Trophoblast cell (in vitro differentiated cells and primary cell): ENCODE results near the gene PEBP1.

Experiments used
- DNase-seq, 2 donors: peaks; one replicate each; pipeline ENCODE4 v3.0.0-alpha.2; 2016
- H2AFZ ChIP-seq: 2 replicates; pipeline ENCODE4 v1.6.1; 2013; ENCODE audit warnings: low read length, moderate library complexity, mild to moderate bottlenecking; ENCODE audit not compliant: insufficient read depth, poor library complexity
- H2AK5ac ChIP-seq: 2 replicates; pipeline ENCODE4 v1.6.1; 2013; ENCODE audit warnings: mild to moderate bottlenecking, low read length
- H2BK120ac ChIP-seq: 2 replicates; pipeline ENCODE4 v1.6.1; 2013; ENCODE audit warnings: low read length, mild to moderate bottlenecking, moderate library complexity; ENCODE audit not compliant: insufficient read depth, poor library complexity
- H2BK12ac ChIP-seq: 2 replicates; pipeline ENCODE4 v1.6.1; 2013; ENCODE audit warnings: mild to moderate bottlenecking, low read length, moderate library complexity
- H2BK5ac ChIP-seq: 2 replicates; pipeline ENCODE4 v1.6.1; 2013; ENCODE audit warnings: low read length, low read depth, moderate library complexity, mild to moderate bottlenecking; ENCODE audit not compliant: poor library complexity
- H3K14ac ChIP-seq: 2 replicates; pipeline ENCODE4 v1.6.1; 2013; ENCODE audit warnings: mild to moderate bottlenecking, low read length
- H3K18ac ChIP-seq: 2 replicates; pipeline ENCODE4 v1.6.1; 2013; ENCODE audit warnings: mild to moderate bottlenecking, low read length
- H3K23ac ChIP-seq: 2 replicates; pipeline ENCODE4 v1.6.1; 2013; ENCODE audit warnings: low read length
- H3K27ac ChIP-seq: 2 replicates; pipeline ENCODE4 v1.5.1; 2013; ENCODE audit warnings: low read depth, mild to moderate bottlenecking, inconsistent platforms, low read length, moderate library complexity
- H3K27me3 ChIP-seq: 2 replicates; pipeline ENCODE4 v1.6.1; 2013; ENCODE audit warnings: inconsistent platforms, mild to moderate bottlenecking, low read length, moderate library complexity; ENCODE audit not compliant: insufficient read depth
- H3K36me3 ChIP-seq, 2 experiments: 1 replicate in 1 of 2; 2 replicates in 1 of 2; pipeline ENCODE4 v1.6.1; 2013; ENCODE audit warnings: low read length in 2 of 2, mild to moderate bottlenecking in 2 of 2, moderate library complexity in 1 of 2; ENCODE audit not compliant: insufficient read depth in 2 of 2, control insufficient read depth in 1 of 2
- H3K4ac ChIP-seq: 2 replicates; pipeline ENCODE4 v1.6.1; 2013; ENCODE audit warnings: low read depth, mild to moderate bottlenecking, low read length, moderate library complexity
- H3K4me1 ChIP-seq, 2 experiments: 1 replicate in 1 of 2; 2 replicates in 1 of 2; pipeline ENCODE4 v1.6.1; 2013; ENCODE audit warnings: low read length in 2 of 2, mild to moderate bottlenecking in 2 of 2, moderate library complexity in 1 of 2; ENCODE audit not compliant: insufficient read depth in 2 of 2, control insufficient read depth in 1 of 2
- H3K4me2 ChIP-seq: 2 replicates; pipeline ENCODE4 v1.6.1; 2013; ENCODE audit warnings: inconsistent platforms, mild to moderate bottlenecking, low read length, moderate library complexity
- H3K4me3 ChIP-seq: 2 replicates; pipeline ENCODE4 v1.5.1; 2013; ENCODE audit warnings: mild to moderate bottlenecking, low read depth, low read length, inconsistent platforms
- H3K79me1 ChIP-seq: one replicate; pipeline ENCODE4 v1.6.1; 2013; ENCODE audit warnings: low read length
- H3K79me2 ChIP-seq: 2 replicates; pipeline ENCODE4 v1.6.1; 2013; ENCODE audit warnings: low read length, mild to moderate bottlenecking; ENCODE audit not compliant: control insufficient read depth, insufficient read depth, poor library complexity
- H3K9ac ChIP-seq: 2 replicates; pipeline ENCODE4 v1.6.1; 2013; ENCODE audit warnings: mild to moderate bottlenecking, low read length
- H3K9me3 ChIP-seq: 2 replicates; pipeline ENCODE4 v1.6.1; 2013; ENCODE audit warnings: low read depth, mild to moderate bottlenecking, control low read depth, inconsistent platforms, low read length; ENCODE audit not compliant: insufficient read depth
- H4K12ac ChIP-seq: 2 replicates; pipeline ENCODE4 v1.6.1; 2013; ENCODE audit warnings: low read depth, mild to moderate bottlenecking, low read length, moderate library complexity
- H4K8ac ChIP-seq: 2 replicates; pipeline ENCODE4 v1.6.1; 2013; ENCODE audit warnings: low read depth, mild to moderate bottlenecking, low read length, moderate library complexity
- H4K91ac ChIP-seq: one replicate; pipeline ENCODE4 v1.6.1; 2013; ENCODE audit warnings: low read depth, mild to moderate bottlenecking, low read length, moderate library complexity
- WGBS: extraction: QIAGEN DNeasy Blood & Tissue Kit; methylation state at CpG from one replicate; pipeline ENCODE4 v1.1.7; 2013; ENCODE audit warnings: missing lambda C conversion rate; ENCODE audit not compliant: insufficient read length, insufficient coverage; ENCODE audit errors: extremely low coverage; 5-methylcytosine and 5-hydroxymethylcytosine counted together

PEBP1 gene

GRCh38 chr12:118098911-118099671 lies 36.8 kb upstream of the PEBP1 start:
- no peak overlapping the region for H3K18ac ChIP-seq
- H2BK12ac ChIP-seq, result no peak overlapping the region
- no peak overlapping the region for H2BK5ac ChIP-seq
- H3K79me2 ChIP-seq, result peaks cover 6% of the 10 kb centered on the region
- H3K36me3 ChIP-seq, result peaks cover 0 to 4% of the 10 kb centered on the region in 2 experiments
- H4K12ac ChIP-seq, result no peak overlapping the region
- no peak overlapping the region for H3K9ac ChIP-seq
- WGBS, result no CpG with 5 or more reads among the region's 12 CpGs
- no peak overlapping the region for H3K23ac ChIP-seq
- H3K27me3 ChIP-seq, result no peaks in the 10 kb centered on the region
- peak; percentile 47 to 62 for DNase-seq
- no peak overlapping the region for H3K27ac ChIP-seq
- H4K91ac ChIP-seq, result no peak overlapping the region
- H3K4me2 ChIP-seq, result no peak overlapping the region
- no peak overlapping the region for H2AK5ac ChIP-seq
- H3K4me3 ChIP-seq, result no peak overlapping the region
- no peaks in the 10 kb centered on the region for H3K9me3 ChIP-seq
- H3K79me1 ChIP-seq, result peaks cover 9% of the 10 kb centered on the region
- H4K8ac ChIP-seq, result no peak overlapping the region
- H2BK120ac ChIP-seq, result no peak overlapping the region
- H3K4me1 ChIP-seq, result peaks cover 18 to 19% of the 10 kb centered on the region in 2 experiments
- no peak overlapping the region for H2AFZ ChIP-seq
- H3K14ac ChIP-seq, result no peak overlapping the region
- H3K4ac ChIP-seq, result no peak overlapping the region

GRCh38 chr12:118101051-118101450 lies 34.9 kb upstream of the PEBP1 start:
- H3K4ac ChIP-seq, result no peak overlapping the region
- no CpG with 5 or more reads among the region's 3 CpGs for WGBS
- no peak overlapping the region for H4K8ac ChIP-seq

GRCh38 chr12:118102070-118102469 lies 33.9 kb upstream of the PEBP1 start:
- H3K79me2 ChIP-seq, result peaks cover 6% of the 10 kb centered on the region
- H3K23ac ChIP-seq, result no peak overlapping the region
- peaks cover 11% of the 10 kb centered on the region for H3K79me1 ChIP-seq
- H2BK5ac ChIP-seq, result no peak overlapping the region
- WGBS, result no CpG with 5 or more reads among the region's 6 CpGs
- H2AFZ ChIP-seq, result no peak overlapping the region
- H2BK120ac ChIP-seq, result no peak overlapping the region
- no peak overlapping the region for H3K4ac ChIP-seq
- no peak overlapping the region for H3K4me2 ChIP-seq
- H3K18ac ChIP-seq, result no peak overlapping the region
- H3K36me3 ChIP-seq, result no peaks in the 10 kb centered on the region
- H3K9me3 ChIP-seq, result no peaks in the 10 kb centered on the region
- peak; percentile 94 to 95 for DNase-seq
- no peak overlapping the region for H2AK5ac ChIP-seq
- no peak overlapping the region for H4K12ac ChIP-seq
- no peak overlapping the region for H3K9ac ChIP-seq
- peaks cover 20 to 21% of the 10 kb centered on the region in 2 experiments for H3K4me1 ChIP-seq
- H3K14ac ChIP-seq, result no peak overlapping the region
- no peak overlapping the region for H3K4me3 ChIP-seq
- H4K91ac ChIP-seq, result no peak overlapping the region
- H3K27ac ChIP-seq, result no peak overlapping the region
- H4K8ac ChIP-seq, result no peak overlapping the region
- H2BK12ac ChIP-seq, result no peak overlapping the region
- no peaks in the 10 kb centered on the region for H3K27me3 ChIP-seq

More at GRCh38 chr12:118101051-118101450, 34.9 kb upstream of the PEBP1 start:
- H2AFZ ChIP-seq, result no peak overlapping the region
- no peak overlapping the region for H2BK120ac ChIP-seq
- H4K91ac ChIP-seq, result no peak overlapping the region
- no peak overlapping the region for H3K23ac ChIP-seq
- no peaks in the 10 kb centered on the region for H3K36me3 ChIP-seq
- no peak overlapping the region for H3K18ac ChIP-seq
- no peak for DNase-seq
- no peak overlapping the region for H3K9ac ChIP-seq
- H3K79me1 ChIP-seq, result peaks cover 11% of the 10 kb centered on the region
- H3K27ac ChIP-seq, result no peak overlapping the region
- no peak overlapping the region for H3K4me2 ChIP-seq
- no peak overlapping the region for H2AK5ac ChIP-seq
- H4K12ac ChIP-seq, result no peak overlapping the region
- H3K4me1 ChIP-seq, result peaks cover 20 to 21% of the 10 kb centered on the region in 2 experiments
- no peak overlapping the region for H3K4me3 ChIP-seq
- H3K27me3 ChIP-seq, result no peaks in the 10 kb centered on the region
- peaks cover 6% of the 10 kb centered on the region for H3K79me2 ChIP-seq
- no peaks in the 10 kb centered on the region for H3K9me3 ChIP-seq
- H3K14ac ChIP-seq, result no peak overlapping the region
- H2BK12ac ChIP-seq, result no peak overlapping the region
- no peak overlapping the region for H2BK5ac ChIP-seq

- no peak overlapping the region for H2BK120ac ChIP-seq
- H3K23ac ChIP-seq, result no peak overlapping the region
- no peak overlapping the region for H3K4ac ChIP-seq
- WGBS, result no CpG with 5 or more reads among the region's 5 CpGs
- H3K27ac ChIP-seq, result no peak overlapping the region
- H3K4me1 ChIP-seq, result peaks cover 20 to 21% of the 10 kb centered on the region in 2 experiments
- H3K4me2 ChIP-seq, result peak overlapping the region; percentile 97
- H3K9me3 ChIP-seq, result no peaks in the 10 kb centered on the region
- H2BK5ac ChIP-seq, result no peak overlapping the region
- peaks cover 11% of the 10 kb centered on the region for H3K79me1 ChIP-seq
- no peak overlapping the region for H3K18ac ChIP-seq
- H3K9ac ChIP-seq, result no peak overlapping the region
- no peak for DNase-seq
- no peak overlapping the region for H4K91ac ChIP-seq
- H2AK5ac ChIP-seq, result no peak overlapping the region
- no peaks in the 10 kb centered on the region for H3K36me3 ChIP-seq
- no peak overlapping the region for H2BK12ac ChIP-seq
- H3K14ac ChIP-seq, result no peak overlapping the region
- H3K27me3 ChIP-seq, result no peaks in the 10 kb centered on the region
- no peak overlapping the region for H3K4me3 ChIP-seq
- H4K12ac ChIP-seq, result no peak overlapping the region
- no peak overlapping the region for H2AFZ ChIP-seq
- H3K79me2 ChIP-seq, result peaks cover 6% of the 10 kb centered on the region
- no peak overlapping the region for H4K8ac ChIP-seq
Observed at GRCh38 chr12:118102609-118103008, 33.3 kb upstream of the PEBP1 start.
